HTR-8/SVneo (cell line): ENCODE data around the gene GRHL1.
A peak's percentile ranks its signal among the peaks of the same experiment; 100 is the strongest.
"Not testable (repeated sequence)": the region's sequence is repeated elsewhere in the genome, so short reads cannot be mapped to it uniquely, and the experiment has no call there.

Experiments used
- DNase-seq: peaks from one replicate; pipeline ENCODE4 v3.0.0; 2011; ENCODE audit warnings: low spot score, mixed read lengths; ENCODE audit not compliant: insufficient read length
- FAIRE-seq: peaks from 2 replicates; lab custom pipeline; 2011; peaks lifted over from hg19 to GRCh38; lab: Jason Lieb, UNC

GRHL1 gene

DNA sequence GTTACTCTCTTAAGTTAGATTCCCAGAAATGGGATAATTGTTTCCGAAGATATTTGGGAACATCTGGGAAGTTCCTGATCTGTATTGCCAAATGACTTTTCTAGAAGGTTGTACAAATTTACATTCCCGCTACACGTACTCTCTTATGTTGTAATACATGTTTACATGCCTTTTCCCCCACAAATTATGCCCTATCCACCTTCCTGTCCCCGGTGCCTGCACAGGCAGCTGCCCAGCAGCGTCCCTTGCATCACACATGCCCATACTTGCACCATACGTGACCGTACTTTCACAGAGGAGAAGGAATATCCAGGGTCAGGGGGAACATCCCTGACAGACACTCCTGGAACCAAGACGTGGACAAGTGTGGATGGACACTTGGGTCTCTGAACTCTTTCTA lies 67.7 kb downstream of the GRHL1 start:
- peak; percentile 16 for FAIRE-seq
- DNase-seq, result no peak

GRCh38 chr2:10019602-10020400 lies 68.3 kb downstream of the GRHL1 start:
- no peak for FAIRE-seq
- DNase-seq, result no peak

- no peak for FAIRE-seq
Observed at GRCh38 chr2:10022041-10022421, 70.5 kb downstream of the GRHL1 start.

DNA sequence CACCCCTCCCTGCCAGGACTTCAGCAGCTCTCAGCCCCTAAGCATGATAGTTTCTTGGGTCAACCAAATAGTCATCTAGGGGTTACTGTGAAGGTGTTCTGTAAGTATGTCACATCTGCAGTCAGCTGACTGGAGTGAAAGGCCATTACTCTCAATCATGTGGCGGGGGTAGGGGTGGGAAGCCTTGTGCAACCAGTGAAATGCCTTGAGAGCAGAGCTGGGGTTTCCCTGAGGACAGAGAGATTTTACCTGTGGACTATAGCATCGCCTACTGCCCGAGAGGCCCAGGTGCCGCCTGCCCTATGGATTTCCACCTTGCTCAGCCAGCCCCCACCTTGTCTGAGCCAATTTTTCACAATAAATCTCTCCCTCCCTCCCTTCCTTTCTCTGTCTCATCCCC lies 71.0 kb downstream of the GRHL1 start:
- DNase-seq (no peak), FAIRE-seq (no peak)

More at GRCh38 chr2:10022041-10022421, 70.5 kb downstream of the GRHL1 start:
- DNase-seq, result no peak

DNA sequence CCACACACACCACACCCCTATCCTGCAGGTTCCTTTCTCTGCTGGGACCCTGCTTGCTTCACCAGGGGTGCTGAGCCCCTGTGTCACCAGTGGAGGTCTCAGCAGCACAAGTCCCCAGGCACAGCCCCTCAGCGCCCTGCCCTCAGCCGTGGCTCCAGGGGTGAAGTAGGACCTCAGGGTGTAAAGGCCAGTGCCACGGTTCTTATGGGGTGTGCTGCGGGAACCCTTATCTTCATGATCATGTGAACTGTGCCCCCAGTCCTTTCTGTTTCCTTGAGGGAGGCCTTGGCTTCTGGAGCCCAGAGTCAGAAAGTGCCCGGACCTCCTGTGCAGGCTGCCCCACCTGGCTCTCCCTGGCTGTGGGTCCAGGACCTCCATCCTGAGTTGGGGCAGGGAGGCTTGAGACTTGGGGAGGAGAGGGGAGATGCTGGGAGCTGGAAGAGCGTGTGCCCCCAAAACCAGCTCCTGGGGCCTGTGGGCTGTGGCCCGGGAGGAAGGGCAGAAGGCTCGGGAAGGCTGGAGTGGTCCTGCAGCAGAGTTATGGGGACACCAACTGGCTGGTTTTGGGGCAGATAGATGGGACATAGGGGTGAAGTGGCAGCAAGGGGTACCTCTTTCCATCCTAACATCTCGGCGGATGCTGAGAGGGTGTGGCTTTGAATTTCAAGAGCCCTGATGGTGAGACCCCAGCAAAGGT lies 71.6 kb downstream of the GRHL1 start:
- DNase-seq (no peak), FAIRE-seq (no peak)

GRCh38 chr2:10026940-10027569 lies 75.6 kb downstream of the GRHL1 start:
- no peak for DNase-seq
- FAIRE-seq, result no peak

DNA sequence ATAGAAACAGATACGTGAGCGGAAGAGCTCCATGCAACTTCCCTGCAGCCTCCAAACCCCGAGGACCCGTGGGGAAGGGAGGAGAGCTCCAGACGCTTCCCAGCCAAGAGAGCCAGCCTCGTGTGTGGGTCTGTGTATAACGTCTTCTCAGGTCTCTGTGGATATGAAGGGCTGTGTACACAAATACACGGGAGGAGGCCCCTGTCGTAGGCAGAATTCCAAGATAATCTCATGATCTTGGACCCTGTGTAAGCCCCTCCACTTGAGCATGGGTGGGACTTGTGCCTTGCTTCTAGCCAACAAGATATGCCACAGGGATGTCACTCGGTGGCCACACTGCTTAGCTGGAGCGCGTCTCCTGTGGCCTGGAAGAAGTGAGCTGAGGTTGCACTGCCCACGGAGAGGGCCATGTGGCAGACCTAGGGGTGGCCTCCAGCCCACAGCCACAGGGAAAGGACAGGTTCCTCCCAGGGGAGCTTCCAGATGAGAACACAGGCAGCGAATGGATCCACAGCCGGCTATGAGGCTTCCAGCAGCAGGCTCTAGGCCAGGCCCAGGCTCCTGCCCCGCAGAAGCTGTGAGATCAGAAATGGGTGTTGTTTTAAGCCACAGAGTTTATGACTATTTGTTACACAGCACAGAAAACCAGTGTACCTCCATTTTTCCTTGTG lies 76.3 kb downstream of the GRHL1 start:
- FAIRE-seq (no peak), DNase-seq (no peak)

GRCh38 chr2:10028407-10028987 lies 77.0 kb downstream of the GRHL1 start:
- FAIRE-seq (no peak), DNase-seq (no peak)

- no peak for DNase-seq
Observed at GRCh38 chr2:10028988-10029874, 77.7 kb downstream of the GRHL1 start.

GRCh38 chr2:10029875-10030223 lies 78.4 kb downstream of the GRHL1 start:
- DNase-seq, result no peak
- no peak for FAIRE-seq

More at GRCh38 chr2:10028988-10029874, 77.7 kb downstream of the GRHL1 start:
- no peak for FAIRE-seq

GRCh38 chr2:10030311-10030736 lies 78.8 kb downstream of the GRHL1 start:
- FAIRE-seq (no peak), DNase-seq (no peak)

DNA sequence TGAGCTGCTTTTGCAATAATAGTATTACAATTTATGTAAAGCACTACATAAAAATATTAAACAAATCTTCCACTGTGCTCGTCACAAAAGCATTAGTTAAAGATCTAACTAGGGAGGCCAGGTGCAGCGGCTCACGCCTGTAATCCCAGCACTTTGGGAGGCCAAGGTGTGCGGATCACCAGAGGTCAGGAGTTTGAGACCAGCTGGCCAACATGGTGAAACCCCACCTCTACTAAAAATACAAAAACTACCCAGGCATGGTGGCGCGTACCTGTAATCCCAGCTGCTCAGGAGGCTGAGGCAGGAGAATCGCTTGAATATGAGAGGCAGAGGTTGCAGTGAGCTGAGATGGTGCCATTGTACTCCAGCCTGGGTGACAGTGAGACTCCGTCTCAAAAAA lies 79.3 kb downstream of the GRHL1 start:
- not testable (repeated sequence) for FAIRE-seq, DNase-seq

GRCh38 chr2:10031886-10032745 lies 80.6 kb downstream of the GRHL1 start:
- FAIRE-seq (no peak), DNase-seq (no peak)

GRCh38 chr2:10032746-10033105 lies 81.2 kb downstream of the GRHL1 start:
- DNase-seq, result no peak
- FAIRE-seq, result no peak

- no peak for FAIRE-seq
- DNase-seq, result no peak
Observed at GRCh38 chr2:10033251-10034006, 81.9 kb downstream of the GRHL1 start.

DNA sequence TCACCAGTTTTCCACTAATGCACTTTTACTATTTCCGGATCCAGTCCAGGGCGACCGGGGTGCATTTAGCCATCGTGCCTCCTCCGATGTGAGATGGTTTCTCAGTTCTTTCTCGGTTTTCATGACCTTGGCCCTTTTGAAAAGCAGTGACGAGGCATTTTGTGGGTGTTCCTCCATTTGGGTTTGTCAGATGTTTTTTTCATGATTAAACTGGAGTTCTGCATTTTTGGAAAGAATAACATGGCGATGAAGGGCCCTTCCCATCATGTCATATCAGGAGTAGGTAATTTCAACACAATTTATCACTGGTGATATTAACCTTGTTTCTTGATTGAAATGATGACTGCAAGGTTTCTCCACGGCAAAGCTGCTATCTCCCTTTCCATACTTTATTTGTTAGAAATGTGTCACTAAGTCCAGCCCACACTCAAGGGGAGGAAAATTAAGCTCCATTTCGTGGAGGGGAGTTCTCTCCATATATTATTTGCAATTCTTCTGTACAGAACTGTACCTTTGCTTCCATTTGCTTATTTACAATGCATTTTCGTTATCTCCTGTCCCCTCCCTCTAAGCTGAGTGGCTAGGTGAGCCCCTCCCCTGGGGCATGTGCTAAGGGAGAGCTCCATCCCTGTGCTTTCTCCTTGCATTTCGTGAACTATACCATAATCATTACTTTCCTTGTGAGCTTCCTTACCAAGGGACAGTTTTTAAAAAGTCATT lies 83.0 kb downstream of the GRHL1 start:
- FAIRE-seq (no peak), DNase-seq (no peak)

- FAIRE-seq (no peak), DNase-seq (no peak)
Observed at GRCh38 chr2:10035053-10035422, 83.5 kb downstream of the GRHL1 start.
